AG10803 (cell line): ENCODE data around the gene AIFM2.
"Not testable (repeated sequence)": the region's sequence is repeated elsewhere in the genome, so short reads cannot be mapped to it uniquely, and the experiment has no call there.

Experiments used
- DNase-seq: peaks from one replicate; pipeline ENCODE4 v3.0.0; 2010; ENCODE audit warnings: low read depth
- H3K4me3 ChIP-seq: 2 replicates; pipeline ENCODE4 v1.5.1; 2011; ENCODE audit warnings: mild to moderate bottlenecking, low read length, control low read depth
- TF ChIP-seq, protein P1 (sequence below): conservative IDR thresholded peaks from 2 replicates; pipeline ENCODE4 v1.5.1; 2011; ENCODE audit warnings: mild to moderate bottlenecking, low read length, control low read depth, inconsistent platforms

Gene AIFM2

DNA sequence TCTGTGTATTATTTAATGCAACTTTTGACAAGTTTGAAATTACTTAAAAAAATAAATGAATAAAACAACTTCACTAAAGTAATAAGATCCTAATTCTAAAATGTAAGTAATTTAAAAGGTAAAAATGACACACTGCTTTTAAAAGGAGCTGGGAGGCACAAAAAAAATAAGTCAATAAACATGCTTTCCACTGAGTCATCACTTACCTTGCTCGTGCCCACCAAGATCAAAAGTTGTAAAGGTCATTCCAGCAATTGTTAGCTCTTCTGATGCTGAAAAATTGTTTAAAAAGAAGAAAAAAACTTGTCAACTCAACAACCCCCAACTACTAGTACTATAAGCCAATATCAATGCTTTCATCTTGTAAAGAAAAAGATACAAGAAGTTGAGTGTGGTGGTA lies 28.2 kb upstream of the AIFM2 start:
- TF ChIP-seq, protein P1, sequence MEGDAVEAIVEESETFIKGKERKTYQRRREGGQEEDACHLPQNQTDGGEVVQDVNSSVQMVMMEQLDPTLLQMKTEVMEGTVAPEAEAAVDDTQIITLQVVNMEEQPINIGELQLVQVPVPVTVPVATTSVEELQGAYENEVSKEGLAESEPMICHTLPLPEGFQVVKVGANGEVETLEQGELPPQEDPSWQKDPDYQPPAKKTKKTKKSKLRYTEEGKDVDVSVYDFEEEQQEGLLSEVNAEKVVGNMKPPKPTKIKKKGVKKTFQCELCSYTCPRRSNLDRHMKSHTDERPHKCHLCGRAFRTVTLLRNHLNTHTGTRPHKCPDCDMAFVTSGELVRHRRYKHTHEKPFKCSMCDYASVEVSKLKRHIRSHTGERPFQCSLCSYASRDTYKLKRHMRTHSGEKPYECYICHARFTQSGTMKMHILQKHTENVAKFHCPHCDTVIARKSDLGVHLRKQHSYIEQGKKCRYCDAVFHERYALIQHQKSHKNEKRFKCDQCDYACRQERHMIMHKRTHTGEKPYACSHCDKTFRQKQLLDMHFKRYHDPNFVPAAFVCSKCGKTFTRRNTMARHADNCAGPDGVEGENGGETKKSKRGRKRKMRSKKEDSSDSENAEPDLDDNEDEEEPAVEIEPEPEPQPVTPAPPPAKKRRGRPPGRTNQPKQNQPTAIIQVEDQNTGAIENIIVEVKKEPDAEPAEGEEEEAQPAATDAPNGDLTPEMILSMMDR, result no peak
- H3K4me3 ChIP-seq, result no peak overlapping the region

DNA sequence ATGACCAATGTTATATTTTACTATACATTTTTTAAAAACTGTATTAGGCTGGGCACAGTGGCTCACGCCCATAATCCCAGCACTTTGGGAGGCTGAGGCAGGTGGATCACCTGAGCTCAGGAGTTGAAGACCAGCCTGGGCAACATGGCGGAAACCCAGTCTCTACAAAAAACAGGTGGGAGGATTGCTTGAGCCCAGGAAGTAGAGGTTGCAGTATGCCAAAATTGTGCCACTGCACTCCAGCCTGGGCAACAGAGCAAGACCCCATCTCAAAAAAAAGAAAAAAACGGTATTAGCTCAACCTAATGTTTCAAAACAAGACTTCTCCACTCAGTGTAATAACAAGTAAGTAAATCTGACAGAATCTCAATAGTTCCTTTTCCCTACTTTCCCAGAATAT lies 26.7 kb upstream of the AIFM2 start:
- H3K4me3 ChIP-seq, DNase-seq: not testable (repeated sequence)

More for the DNA sequence above, 28.2 kb upstream of the AIFM2 start:
- DNase-seq, result no peak

DNA sequence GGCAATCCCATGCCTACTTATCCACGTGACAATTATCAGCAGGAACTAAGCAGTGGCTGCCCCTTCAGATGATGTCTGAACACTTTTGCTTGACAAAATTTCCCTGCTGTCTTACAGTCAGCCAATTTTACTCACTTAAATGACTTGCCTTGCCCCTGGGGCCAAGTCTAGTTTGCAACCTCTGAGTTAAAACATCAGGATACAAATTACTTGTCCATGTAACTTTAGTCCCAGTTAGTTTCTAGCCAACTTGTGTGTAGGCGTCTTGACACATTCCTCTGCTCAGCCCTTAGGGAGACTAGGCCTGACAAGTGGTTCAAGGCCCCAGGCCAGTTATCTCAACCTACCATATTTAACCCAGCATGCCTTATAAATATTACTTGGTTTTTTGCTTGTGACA lies 25.5 kb upstream of the AIFM2 start:
- peak; percentile 6 for DNase-seq
- TF ChIP-seq, protein P1, result no peak
- no peak overlapping the region for H3K4me3 ChIP-seq

DNA sequence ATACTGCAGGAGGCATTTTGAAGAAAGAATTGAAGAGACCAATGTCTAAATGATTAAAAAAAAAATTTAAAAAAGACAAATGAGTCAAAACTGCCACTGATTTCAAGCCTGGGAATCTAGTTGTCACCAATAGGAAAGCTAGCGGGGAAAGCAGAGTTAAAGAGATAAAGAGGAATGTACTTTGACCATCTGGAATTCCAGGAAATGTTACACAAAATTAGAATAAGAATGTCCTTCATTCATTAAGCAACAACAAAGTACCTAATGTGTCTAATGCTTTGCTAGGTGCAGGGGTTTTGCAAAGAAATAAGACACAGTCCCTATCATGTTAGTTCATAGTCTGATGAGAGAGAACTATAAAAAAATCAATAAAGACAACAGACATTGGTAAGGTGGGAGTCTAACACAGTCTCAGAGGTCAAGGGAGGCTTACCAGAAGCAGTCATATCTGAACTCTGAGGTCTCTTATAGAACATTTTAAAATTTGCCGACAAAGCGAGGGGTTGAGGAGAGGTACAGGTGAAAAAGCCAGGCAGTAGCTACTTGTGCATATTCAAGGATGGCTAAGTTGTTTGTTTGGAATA lies 22.7 kb upstream of the AIFM2 start:
- no peak for DNase-seq
- TF ChIP-seq, protein P1, result no peak

DNA sequence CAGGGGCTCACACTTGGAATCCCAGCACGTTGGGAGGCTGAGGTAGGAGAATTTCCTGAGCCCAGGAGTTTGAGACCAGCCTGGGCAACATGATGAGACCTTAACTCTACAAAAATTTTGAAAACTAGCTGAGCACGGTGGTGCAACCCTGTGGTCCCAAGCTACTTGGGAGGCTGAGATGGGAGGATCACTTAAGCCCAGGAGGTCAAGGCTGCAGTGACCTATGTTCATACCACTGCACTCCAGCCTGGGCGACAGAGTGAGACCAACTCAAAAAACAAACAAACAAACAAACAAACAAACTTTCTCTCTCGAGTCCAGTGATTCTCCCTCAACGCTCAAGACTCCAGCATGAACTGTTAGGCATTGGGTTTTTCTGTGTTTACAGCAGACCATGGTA lies 15.9 kb upstream of the AIFM2 start:
- H3K4me3 ChIP-seq, result no peak overlapping the region
- no peak for DNase-seq
- TF ChIP-seq, protein P1, result no peak

More for the DNA sequence above, 22.7 kb upstream of the AIFM2 start:
- no peak overlapping the region for H3K4me3 ChIP-seq

DNA sequence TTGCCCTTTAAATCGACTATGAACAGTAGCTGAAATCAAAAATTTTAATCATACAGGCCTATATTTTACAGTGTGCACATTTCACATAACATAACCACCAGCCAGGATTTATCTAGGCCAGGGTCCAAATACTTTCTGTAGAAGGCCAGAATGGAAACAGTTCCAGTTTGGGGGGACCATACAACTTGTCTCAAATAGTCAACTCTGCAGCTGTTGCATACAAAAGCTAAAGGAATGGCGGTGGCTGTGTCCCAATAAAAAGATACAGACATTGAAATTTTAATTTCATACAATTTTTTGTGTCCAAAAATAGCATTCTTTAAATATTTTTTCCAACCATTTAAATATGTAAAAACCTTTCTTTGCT lies 14.6 kb upstream of the AIFM2 start:
- no peak overlapping the region for H3K4me3 ChIP-seq
- TF ChIP-seq, protein P1, result no peak
- DNase-seq, result no peak

DNA sequence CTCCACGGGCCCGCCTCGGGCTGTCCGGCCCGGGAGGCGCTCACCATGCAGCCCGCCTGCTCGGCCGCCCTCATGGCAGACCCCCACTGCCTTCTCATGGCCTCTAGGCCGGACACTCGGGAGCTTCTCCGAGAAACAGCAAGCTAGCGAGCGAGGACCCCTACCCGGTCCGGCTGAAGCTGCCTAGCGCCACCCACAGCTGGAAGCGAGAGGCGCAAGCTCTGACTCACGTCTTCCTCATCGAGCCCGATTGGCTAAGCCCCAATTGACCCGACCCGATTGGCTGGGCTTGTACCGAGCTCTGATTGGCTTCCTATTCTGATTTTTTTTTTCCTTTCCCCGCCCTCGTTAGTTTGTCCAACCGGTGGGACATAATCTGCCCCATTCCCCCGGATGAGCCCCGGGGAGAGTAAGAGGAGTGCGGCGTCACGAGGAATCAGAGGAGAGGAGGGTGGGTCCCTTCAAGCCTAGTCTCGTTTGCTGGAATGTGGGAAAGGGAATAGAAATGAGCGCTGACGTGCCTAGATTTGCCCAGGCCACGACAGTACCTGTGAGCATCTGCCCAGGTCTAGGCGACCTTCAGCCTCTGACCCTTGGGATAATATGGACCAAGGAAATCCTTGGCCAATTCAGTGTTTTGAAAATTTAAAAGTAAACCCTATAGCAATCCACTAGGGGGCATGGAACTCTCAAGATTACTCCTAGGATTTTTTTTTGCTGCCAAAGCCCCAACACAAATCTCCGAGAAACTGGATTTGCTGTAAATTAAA lies 14.0 kb upstream of the AIFM2 start, which contains the start of gene TYSND1:
Gene TYSND1, minus strand, starts transcription at position 212 of the 770 bp plus-strand sequence. Its CDS starts 114 bp downstream, at position 98.
- DNase-seq, result peak; percentile 95
- peak within 1 kb of the TSS; percentile 65 for H3K4me3 ChIP-seq
- TF ChIP-seq, protein P1, result peak; percentile 73
